H9 (cell line): ENCODE results near the gene PROSER3. TPM values are rescaled to one million over a fixed set of nuclear protein-coding genes. Genes with fewer than 3 reads are reported as not detected.

Experiments used
- DNase-seq: peaks from one replicate; pipeline ENCODE4 v3.0.0-alpha.2; 2017
- H2AFZ ChIP-seq: one replicate; pipeline ENCODE4 v1.6.1; 2013; ENCODE audit warnings: mild to moderate bottlenecking, low read length, control low read depth, moderate library complexity
- H2AK5ac ChIP-seq: 2 replicates; pipeline ENCODE4 v1.6.1; 2013; ENCODE audit warnings: low read length, control low read depth, mixed read lengths; ENCODE audit not compliant: insufficient read length
- H2BK120ac ChIP-seq: one replicate; pipeline ENCODE4 v1.6.1; 2013; ENCODE audit warnings: low read depth, mild to moderate bottlenecking, low read length, control low read depth, inconsistent platforms; ENCODE audit not compliant: poor library complexity, severe bottlenecking
- H2BK12ac ChIP-seq: 2 replicates; pipeline ENCODE4 v1.6.1; 2013; ENCODE audit warnings: low read length, control low read depth, mixed read lengths, low read depth; ENCODE audit not compliant: insufficient read length
- H2BK15ac ChIP-seq: 2 replicates; pipeline ENCODE4 v1.6.1; 2013; ENCODE audit warnings: low read depth, low read length, control low read depth
- H2BK20ac ChIP-seq: one replicate; pipeline ENCODE4 v1.6.1; 2013; ENCODE audit warnings: low read depth, mild to moderate bottlenecking, low read length, control low read depth, inconsistent platforms; ENCODE audit not compliant: poor library complexity, severe bottlenecking
- H2BK5ac ChIP-seq: 2 replicates; pipeline ENCODE4 v1.6.1; 2013; ENCODE audit warnings: low read length, control low read depth, mixed read lengths; ENCODE audit not compliant: insufficient read length
- H3K14ac ChIP-seq: 2 replicates; pipeline ENCODE4 v1.6.1; 2013; ENCODE audit warnings: low read length, control low read depth; ENCODE audit not compliant: insufficient read depth
- H3K18ac ChIP-seq: 2 replicates; pipeline ENCODE4 v1.6.1; 2013; ENCODE audit warnings: low read depth, mild to moderate bottlenecking, mixed read lengths, low read length, control low read depth; ENCODE audit not compliant: insufficient read length
- H3K23ac ChIP-seq: 2 replicates; pipeline ENCODE4 v1.6.1; 2013; ENCODE audit warnings: low read length, control low read depth, mixed read lengths, low read depth; ENCODE audit not compliant: insufficient read length
- H3K23me2 ChIP-seq: 2 replicates; pipeline ENCODE4 v1.6.1; 2013; ENCODE audit warnings: low read depth, mild to moderate bottlenecking, mixed read lengths, low read length, control low read depth; ENCODE audit not compliant: insufficient read length, poor library complexity, severe bottlenecking
- H3K27ac ChIP-seq: 2 replicates; pipeline ENCODE4 v1.5.1; 2013; ENCODE audit warnings: low read length, control low read depth, mixed read lengths, low read depth; ENCODE audit not compliant: insufficient read length
- H3K27me3 ChIP-seq: 2 replicates; pipeline ENCODE4 v1.6.1; 2013; ENCODE audit warnings: low read length, control low read depth, inconsistent platforms; ENCODE audit not compliant: insufficient read depth
- H3K4ac ChIP-seq: 2 replicates; pipeline ENCODE4 v1.6.1; 2013; ENCODE audit warnings: low read depth, mild to moderate bottlenecking, control low read depth, inconsistent platforms, low read length, moderate library complexity
- H3K4me1 ChIP-seq: 2 replicates; pipeline ENCODE4 v1.6.1; 2013; ENCODE audit warnings: low read length, control low read depth, inconsistent platforms; ENCODE audit not compliant: insufficient read depth
- H3K4me2 ChIP-seq: 2 replicates; pipeline ENCODE4 v1.6.1; 2013; ENCODE audit warnings: low read length, control low read depth, mixed read lengths; ENCODE audit not compliant: insufficient read length, insufficient read depth
- H3K56ac ChIP-seq: 2 replicates; pipeline ENCODE4 v1.6.1; 2013; ENCODE audit warnings: low read depth, mild to moderate bottlenecking, mixed read lengths, low read length, control low read depth; ENCODE audit not compliant: insufficient read length
- H3K79me1 ChIP-seq: 2 replicates; pipeline ENCODE4 v1.6.1; 2013; ENCODE audit warnings: low read depth, mild to moderate bottlenecking, moderate library complexity, low read length, control low read depth, inconsistent platforms; ENCODE audit not compliant: insufficient read depth, poor library complexity, severe bottlenecking
- H3K79me2 ChIP-seq: 2 replicates; pipeline ENCODE4 v1.6.1; 2013; ENCODE audit warnings: low read length, control low read depth, inconsistent platforms; ENCODE audit not compliant: insufficient read depth
- H3K9ac ChIP-seq: 2 replicates; pipeline ENCODE4 v1.6.1; 2013; ENCODE audit warnings: low read length, control low read depth, mixed read lengths; ENCODE audit not compliant: insufficient read length; ENCODE audit errors: extremely low read depth
- H3K9me3 ChIP-seq: one replicate; pipeline ENCODE4 v1.6.1; 2013; ENCODE audit warnings: low read depth, low read length, inconsistent platforms; ENCODE audit not compliant: control insufficient read depth
- H3T11ph ChIP-seq: one replicate; pipeline ENCODE4 v1.6.1; 2013; ENCODE audit warnings: mild to moderate bottlenecking, low read length, control low read depth, inconsistent platforms
- H4K20me1 ChIP-seq: one replicate; pipeline ENCODE4 v1.6.1; 2013; ENCODE audit not compliant: control insufficient read depth, insufficient read length, insufficient read depth
- H4K5ac ChIP-seq: 2 replicates; pipeline ENCODE4 v1.6.1; 2013; ENCODE audit warnings: low read depth, mild to moderate bottlenecking, mixed read lengths, low read length, control low read depth; ENCODE audit not compliant: insufficient read length
- H4K8ac ChIP-seq: replicated peaks from 2 replicates; pipeline ENCODE4 v1.6.1; 2013; ENCODE audit warnings: low read length, control low read depth, mixed read lengths, low read depth; ENCODE audit not compliant: insufficient read length
- H4K91ac ChIP-seq: 2 replicates; pipeline ENCODE4 v1.6.1; 2013; ENCODE audit warnings: low read depth, mild to moderate bottlenecking, moderate library complexity, mixed read lengths, low read length, control low read depth; ENCODE audit not compliant: insufficient read length
- H3K27ac Mint-ChIP-seq, 3 experiments: 2 replicates in 2 of 3; 3 replicates in 1 of 3; pipeline ENCODE4 v1.8.0; 2020 to 2021; ENCODE audit warnings: mixed read lengths in 3 of 3, mild to moderate bottlenecking in 1 of 3, moderate library complexity in 1 of 3
- H3K27me3 Mint-ChIP-seq: 2 replicates; pipeline ENCODE4 v1.8.0; 2021; ENCODE audit warnings: low read depth, mild to moderate bottlenecking, moderate library complexity, mixed read lengths
- H3K36me3 Mint-ChIP-seq, 3 experiments: 2 replicates in 2 of 3; 3 replicates in 1 of 3; pipeline ENCODE4 v1.8.0; 2020 to 2021; ENCODE audit warnings: low read depth in 3 of 3, mixed read lengths in 3 of 3; ENCODE audit not compliant: insufficient read depth in 1 of 3
- H3K4me1 Mint-ChIP-seq, 2 experiments: 2 replicates each; pipeline ENCODE4 v1.8.0; 2020; ENCODE audit warnings: mixed read lengths in 2 of 2
- H3K4me3 Mint-ChIP-seq, 2 experiments: 2 replicates in 1 of 2; 3 replicates in 1 of 2; pipeline ENCODE4 v1.8.0; 2020 to 2021; ENCODE audit warnings: mild to moderate bottlenecking in 2 of 2, mixed read lengths in 2 of 2, moderate library complexity in 1 of 2
- H3K9me3 Mint-ChIP-seq, 2 experiments: 2 replicates in 1 of 2; 3 replicates in 1 of 2; pipeline ENCODE4 v1.8.0; 2020; ENCODE audit warnings: mild to moderate bottlenecking in 2 of 2, mixed read lengths in 2 of 2, moderate library complexity in 1 of 2
- WGBS: extraction: QIAGEN DNeasy Blood & Tissue Kit; methylation state at CpG from one replicate; pipeline ENCODE4 v1.1.7; 2013; ENCODE audit warnings: missing lambda C conversion rate, low lambda C conversion rate, mixed read lengths; ENCODE audit not compliant: insufficient read length; ENCODE audit errors: extremely low coverage; 5-methylcytosine and 5-hydroxymethylcytosine counted together
- total RNA-seq: library from RNA; stranded (reverse); gene quantifications from 2 replicates; pipeline ENCODE4 v1.2.1, GENCODE V29; 2021
- TF ChIP-seq, protein P1 (sequence below): fragments of 200-600 bp; sonication (generic); conservative IDR thresholded peaks from 3 replicates; pipeline ENCODE4 v1.8.0; 2021; ENCODE audit warnings: antibody characterized with exemption, mild to moderate bottlenecking

Gene PROSER3
- total RNA-seq, 1 experiment from 2014 or later = 29.1 TPM

DNA sequence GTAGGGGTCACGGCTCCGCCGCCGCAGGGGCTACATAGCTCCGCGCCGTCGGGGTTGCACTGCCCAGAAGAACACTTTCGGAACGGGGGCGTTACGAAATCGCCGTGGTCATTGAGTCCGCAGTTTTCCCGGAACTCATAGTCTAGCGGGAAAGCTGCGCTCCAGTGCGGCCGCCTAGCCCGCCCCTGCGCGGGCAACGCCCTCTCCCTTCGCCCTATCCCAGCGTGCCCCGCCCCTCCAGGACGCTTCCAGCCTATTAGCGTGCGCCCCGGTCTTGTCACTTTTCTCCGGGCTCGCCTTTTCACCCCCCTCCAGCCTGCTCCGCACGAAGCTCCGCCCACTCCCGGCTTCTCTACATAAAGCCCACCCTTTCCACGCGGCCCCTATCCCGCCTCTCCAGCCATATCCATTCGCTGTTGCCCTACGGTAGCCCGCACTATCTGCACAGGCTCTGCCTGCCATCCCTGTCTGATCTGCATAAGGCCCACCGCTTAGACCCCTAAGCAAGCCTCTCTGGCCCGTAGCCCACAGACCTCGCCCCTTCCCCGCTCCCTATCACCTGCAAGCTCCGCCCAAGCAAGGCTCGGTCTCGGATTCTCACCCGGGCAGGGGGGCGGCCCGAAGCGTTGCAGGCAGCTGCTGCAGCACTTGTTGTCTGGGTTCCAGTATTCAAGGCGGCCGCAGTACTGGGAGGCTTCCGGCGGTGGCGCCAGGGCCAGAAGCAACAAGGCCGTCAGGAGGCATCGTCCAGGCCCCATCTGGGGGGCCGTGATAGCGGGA is 17.4 kb upstream of the PROSER3 start:
- Histone ChIP-seq H3K27me3 (no peaks in the 10 kb centered on the region), H4K5ac (no peak overlapping the region), H3K4me2 (peak overlapping the region; percentile 58), H3K56ac (no peak overlapping the region), H3K23ac (no peak overlapping the region), H2BK120ac (no peak overlapping the region), H2BK5ac (no peak overlapping the region), H3K14ac (peak overlapping the region; percentile 25; the same call in 1 of the 2 replicates), H4K8ac (no peak overlapping the region), H3K18ac (peak overlapping the region; percentile 50), H2BK20ac (no peak overlapping the region), H3K4ac (no peak overlapping the region), H2AK5ac (no peak overlapping the region), H3K79me1 (no peaks in the 10 kb centered on the region), H3K9ac (peak overlapping the region; percentile 11), H4K91ac (no peak overlapping the region), H2BK12ac (no peak overlapping the region), H3K9me3 (no peaks in the 10 kb centered on the region), H3K4me1 (no peaks in the 10 kb centered on the region), H2BK15ac (no peak overlapping the region), H3K79me2 (no peaks in the 10 kb centered on the region), H3T11ph (no peak overlapping the region), H3K27ac (no peak overlapping the region), H4K20me1 (no peaks in the 10 kb centered on the region), H2AFZ (no peak overlapping the region), H3K23me2 (peaks cover 12% of the 10 kb centered on the region)
- DNase-seq = peak; percentile 98
- Mint-ChIP-seq H3K27ac (peak overlapping the region; percentile 93 to 99 (median 97)), H3K4me1 (peaks cover 11 to 21% of the 10 kb centered on the region in 2 experiments), H3K9me3 (no peaks in the 10 kb centered on the region), H3K4me3 (peak overlapping the region; percentile 71 to 90), H3K27me3 (no peaks in the 10 kb centered on the region), H3K36me3 (peaks cover 25 to 38% (median 32%) of the 10 kb centered on the region in 3 experiments; a peak in 6 of 7 replicates)
- TF ChIP-seq, protein P1, sequence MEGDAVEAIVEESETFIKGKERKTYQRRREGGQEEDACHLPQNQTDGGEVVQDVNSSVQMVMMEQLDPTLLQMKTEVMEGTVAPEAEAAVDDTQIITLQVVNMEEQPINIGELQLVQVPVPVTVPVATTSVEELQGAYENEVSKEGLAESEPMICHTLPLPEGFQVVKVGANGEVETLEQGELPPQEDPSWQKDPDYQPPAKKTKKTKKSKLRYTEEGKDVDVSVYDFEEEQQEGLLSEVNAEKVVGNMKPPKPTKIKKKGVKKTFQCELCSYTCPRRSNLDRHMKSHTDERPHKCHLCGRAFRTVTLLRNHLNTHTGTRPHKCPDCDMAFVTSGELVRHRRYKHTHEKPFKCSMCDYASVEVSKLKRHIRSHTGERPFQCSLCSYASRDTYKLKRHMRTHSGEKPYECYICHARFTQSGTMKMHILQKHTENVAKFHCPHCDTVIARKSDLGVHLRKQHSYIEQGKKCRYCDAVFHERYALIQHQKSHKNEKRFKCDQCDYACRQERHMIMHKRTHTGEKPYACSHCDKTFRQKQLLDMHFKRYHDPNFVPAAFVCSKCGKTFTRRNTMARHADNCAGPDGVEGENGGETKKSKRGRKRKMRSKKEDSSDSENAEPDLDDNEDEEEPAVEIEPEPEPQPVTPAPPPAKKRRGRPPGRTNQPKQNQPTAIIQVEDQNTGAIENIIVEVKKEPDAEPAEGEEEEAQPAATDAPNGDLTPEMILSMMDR = no peak; the same call in 2 of the 3 replicates
- no CpG with 5 or more reads among the region's 63 CpGs for WGBS
